Measurements from ENCODE around the gene SLC25A21.

- TF ChIP-seq CTCF (IDR thresholded peaks at IDR 0.05; ENCODE audit: low read length) (no peak), EZH2 (optimal IDR thresholded peaks at IDR 0.05; ENCODE audit: low read depth, low read length) (no peak), EZH2phosphoT487 (IDR thresholded peaks at IDR 0.05; ENCODE audit: low read length) (no peak)
Observed at GRCh38 chr14:36820901-36821300, 351.5 kb downstream of the SLC25A21 start.

Data from MM.1S (cell line).